ENCODE data around the gene SSTR3.

SSTR3 gene

DNA sequence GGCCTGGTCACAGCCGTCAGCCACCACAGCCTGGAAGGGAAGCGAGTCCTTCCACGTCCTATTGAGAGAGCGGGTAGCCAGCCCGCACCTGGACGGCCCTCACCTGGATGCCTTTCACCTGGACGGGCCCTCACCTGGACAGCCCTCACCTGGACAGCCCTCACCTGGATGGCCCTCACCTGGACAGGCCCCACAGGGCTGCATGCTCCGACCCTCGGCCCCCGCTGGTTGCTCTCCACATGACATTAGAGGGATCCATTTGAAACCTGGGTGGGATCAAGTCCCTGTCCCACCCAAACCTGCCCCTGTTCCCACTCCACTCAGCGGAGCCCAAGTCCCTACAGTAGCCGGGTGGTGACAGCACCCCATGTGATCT lies 27.9 kb downstream of the SSTR3 start:
- H3K27ac ChIP-seq (ENCODE audit: low read depth, low read length, poor library complexity, severe bottlenecking), result no peak overlapping the region
- H3K4me2 ChIP-seq (ENCODE audit: low read length), result no peak overlapping the region
- H3K9me2 ChIP-seq (ENCODE audit: low read depth, low read length), result no peaks in the 10 kb centered on the region
- TF ChIP-seq, protein P1, sequence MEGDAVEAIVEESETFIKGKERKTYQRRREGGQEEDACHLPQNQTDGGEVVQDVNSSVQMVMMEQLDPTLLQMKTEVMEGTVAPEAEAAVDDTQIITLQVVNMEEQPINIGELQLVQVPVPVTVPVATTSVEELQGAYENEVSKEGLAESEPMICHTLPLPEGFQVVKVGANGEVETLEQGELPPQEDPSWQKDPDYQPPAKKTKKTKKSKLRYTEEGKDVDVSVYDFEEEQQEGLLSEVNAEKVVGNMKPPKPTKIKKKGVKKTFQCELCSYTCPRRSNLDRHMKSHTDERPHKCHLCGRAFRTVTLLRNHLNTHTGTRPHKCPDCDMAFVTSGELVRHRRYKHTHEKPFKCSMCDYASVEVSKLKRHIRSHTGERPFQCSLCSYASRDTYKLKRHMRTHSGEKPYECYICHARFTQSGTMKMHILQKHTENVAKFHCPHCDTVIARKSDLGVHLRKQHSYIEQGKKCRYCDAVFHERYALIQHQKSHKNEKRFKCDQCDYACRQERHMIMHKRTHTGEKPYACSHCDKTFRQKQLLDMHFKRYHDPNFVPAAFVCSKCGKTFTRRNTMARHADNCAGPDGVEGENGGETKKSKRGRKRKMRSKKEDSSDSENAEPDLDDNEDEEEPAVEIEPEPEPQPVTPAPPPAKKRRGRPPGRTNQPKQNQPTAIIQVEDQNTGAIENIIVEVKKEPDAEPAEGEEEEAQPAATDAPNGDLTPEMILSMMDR (IDR thresholded peaks at IDR 0.05; ENCODE audit: low read length), result no peak
- TF ChIP-seq EZH2 (IDR thresholded peaks at IDR 0.05; ENCODE audit: borderline replicate concordance, low read length), result no peak
- H3K9ac ChIP-seq (ENCODE audit: low read length), result no peak overlapping the region
- H3K4me1 ChIP-seq (ENCODE audit: insufficient read depth, low read length, severe bottlenecking), result no peaks in the 10 kb centered on the region
- no peaks in the 10 kb centered on the region for H3K79me2 ChIP-seq (ENCODE audit: insufficient read depth, low read length)
- no peak overlapping the region for H3K4me3 ChIP-seq (ENCODE audit: low read depth, low read length, poor library complexity, severe bottlenecking)
- no peaks in the 10 kb centered on the region for H3F3A ChIP-seq (ENCODE audit: insufficient read depth, low read length)
- H3K36me3 ChIP-seq (ENCODE audit: insufficient read depth, low read length), result no peaks in the 10 kb centered on the region
- H3K9me3 ChIP-seq (ENCODE audit: low read length), result no peaks in the 10 kb centered on the region
- H3K27me3 ChIP-seq (ENCODE audit: insufficient read depth, low read length), result 0 out of 2 replicates have a peak, but pooled peaks cover 9% of the 10 kb centered on the region
- no peak overlapping the region for H2AFZ ChIP-seq (ENCODE audit: low read length)
- no peaks in the 10 kb centered on the region for H4K20me1 ChIP-seq (ENCODE audit: insufficient read depth, low read length)

DNA sequence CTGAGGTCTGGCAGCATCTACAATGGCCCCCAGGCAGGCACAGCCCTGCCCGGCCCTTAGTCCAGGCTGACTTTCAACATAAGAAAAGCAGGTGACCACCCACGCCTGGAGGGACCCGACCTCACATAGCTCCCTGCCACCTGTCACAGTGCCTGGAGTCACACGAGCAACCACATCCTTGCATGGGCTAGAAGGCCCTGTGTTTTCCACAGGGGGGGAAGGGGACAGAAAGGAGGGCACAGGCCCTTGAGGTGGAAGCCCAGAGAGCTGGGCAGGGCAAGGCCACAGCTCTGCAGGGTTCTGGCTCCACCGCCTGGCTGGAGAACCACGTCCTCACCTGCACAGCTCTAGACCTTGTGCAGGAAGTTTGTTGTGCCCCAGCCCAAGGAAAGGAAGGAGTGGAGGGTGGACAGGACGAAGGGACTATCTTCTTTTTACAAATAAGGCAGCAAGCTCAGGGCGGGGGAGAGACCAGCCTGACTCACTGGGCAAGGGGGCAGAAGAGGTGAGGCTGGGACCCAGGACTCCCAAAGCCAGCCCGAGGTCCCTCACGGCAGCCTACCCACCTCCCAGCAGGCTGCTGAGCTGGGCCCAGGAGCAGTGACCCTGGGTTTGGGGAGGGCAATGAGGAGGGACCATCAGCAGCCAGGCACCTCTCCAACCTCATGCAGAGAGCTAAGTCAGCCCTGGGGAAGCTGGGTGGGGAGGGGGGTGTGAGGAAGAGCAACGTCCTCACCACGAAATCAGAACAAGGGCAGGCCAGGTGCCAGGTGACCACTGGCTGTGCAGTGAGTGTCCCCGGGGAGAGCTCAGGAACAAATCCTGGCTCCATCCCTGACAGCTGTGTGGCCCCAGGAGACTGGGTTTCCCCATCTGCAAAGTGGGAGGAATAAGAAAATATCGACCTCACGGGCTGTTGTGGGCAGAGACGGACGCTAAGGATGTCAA lies 28.6 kb downstream of the SSTR3 start:
- no peak overlapping the region for H3K9ac ChIP-seq (ENCODE audit: low read length)
- H3K27ac ChIP-seq (ENCODE audit: low read depth, low read length, poor library complexity, severe bottlenecking), result no peak overlapping the region
- H3K9me3 ChIP-seq (ENCODE audit: low read length), result no peaks in the 10 kb centered on the region

DNA sequence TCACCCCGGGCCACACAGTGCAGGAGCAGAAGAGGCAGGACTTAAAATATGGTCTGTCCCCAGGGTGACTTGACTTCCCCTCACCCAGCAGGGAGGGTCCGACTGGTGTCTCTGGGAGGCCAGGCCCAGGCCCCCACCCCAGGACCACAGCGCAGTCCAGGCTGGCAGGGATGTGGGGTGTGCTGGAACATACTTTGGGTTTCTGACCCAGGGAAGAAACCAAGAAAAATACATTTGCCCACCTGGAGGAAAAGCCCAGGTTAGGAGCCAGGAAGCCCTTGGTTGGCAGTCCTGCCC lies 29.4 kb downstream of the SSTR3 start:
- Histone ChIP-seq H3K4me1 (ENCODE audit: insufficient read depth, low read length, severe bottlenecking) (no peaks in the 10 kb centered on the region), H4K20me1 (ENCODE audit: insufficient read depth, low read length) (no peaks in the 10 kb centered on the region), H3K9me3 (ENCODE audit: low read length) (no peaks in the 10 kb centered on the region), H3K27me3 (ENCODE audit: insufficient read depth, low read length) (peaks cover 10% of the 10 kb centered on the region; the same call in 1 of the 2 replicates), H3K4me3 (ENCODE audit: low read depth, low read length, poor library complexity, severe bottlenecking) (no peak overlapping the region), H3F3A (ENCODE audit: insufficient read depth, low read length) (no peaks in the 10 kb centered on the region), H2AFZ (ENCODE audit: low read length) (no peak overlapping the region), H3K4me2 (ENCODE audit: low read length) (no peak overlapping the region), H3K79me2 (ENCODE audit: insufficient read depth, low read length) (no peaks in the 10 kb centered on the region), H3K9me2 (ENCODE audit: low read depth, low read length) (no peaks in the 10 kb centered on the region), H3K36me3 (ENCODE audit: insufficient read depth, low read length) (no peaks in the 10 kb centered on the region), H3K27ac (ENCODE audit: low read depth, low read length, poor library complexity, severe bottlenecking) (no peak overlapping the region), H3K9ac (ENCODE audit: low read length) (no peak overlapping the region)
- TF ChIP-seq, protein P1 (IDR thresholded peaks at IDR 0.05; ENCODE audit: low read length), result no peak
- no peak for TF ChIP-seq EZH2 (IDR thresholded peaks at IDR 0.05; ENCODE audit: borderline replicate concordance, low read length)

More for the DNA sequence above, 28.6 kb downstream of the SSTR3 start:
- Histone ChIP-seq H3K4me3 (ENCODE audit: low read depth, low read length, poor library complexity, severe bottlenecking) (no peak overlapping the region), H3K36me3 (ENCODE audit: insufficient read depth, low read length) (no peaks in the 10 kb centered on the region), H3F3A (ENCODE audit: insufficient read depth, low read length) (no peaks in the 10 kb centered on the region), H3K27me3 (ENCODE audit: insufficient read depth, low read length) (0 out of 2 replicates have a peak, but pooled peaks cover 9% of the 10 kb centered on the region), H3K4me2 (ENCODE audit: low read length) (no peak overlapping the region), H3K9me2 (ENCODE audit: low read depth, low read length) (no peaks in the 10 kb centered on the region), H3K79me2 (ENCODE audit: insufficient read depth, low read length) (no peaks in the 10 kb centered on the region), H2AFZ (ENCODE audit: low read length) (no peak overlapping the region), H3K4me1 (ENCODE audit: insufficient read depth, low read length, severe bottlenecking) (no peaks in the 10 kb centered on the region), H4K20me1 (ENCODE audit: insufficient read depth, low read length) (no peaks in the 10 kb centered on the region)
- no peak for TF ChIP-seq EZH2 (IDR thresholded peaks at IDR 0.05; ENCODE audit: borderline replicate concordance, low read length)
- TF ChIP-seq, protein P1 (IDR thresholded peaks at IDR 0.05; ENCODE audit: low read length), result no peak
